ENCODE results near the gene LPGAT1.

Gene LPGAT1

GRCh38 chr1:211734359-211734758, 96.2 kb downstream of the LPGAT1 start:
- H3K79me2 ChIP-seq (ENCODE audit: low read length) = no peaks in the 10 kb centered on the region
- no peak overlapping the region for H2AFZ ChIP-seq (ENCODE audit: low read length)
- no peak overlapping the region for H3K4me3 ChIP-seq (ENCODE audit: low read length)
- no peak overlapping the region for H3K4me2 ChIP-seq (ENCODE audit: low read depth, low read length)
- no peak for DNase-seq
- no peaks in the 10 kb centered on the region for H3K9me3 ChIP-seq (replicated peaks; ENCODE audit: insufficient read depth, low read length)
- no peaks in the 10 kb centered on the region for H3K9me2 ChIP-seq (replicated peaks; ENCODE audit: insufficient read depth, low read length)
- peaks cover 8% of the 10 kb centered on the region for H3F3A ChIP-seq (ENCODE audit: insufficient read depth, low read length)
- H3K4me1 ChIP-seq (ENCODE audit: low read length) = peaks cover 10% of the 10 kb centered on the region
- peaks cover 55% of the 10 kb centered on the region for H3K27me3 ChIP-seq (replicated peaks; ENCODE audit: insufficient read depth, low read length)
- no peaks in the 10 kb centered on the region for H3K36me3 ChIP-seq (replicated peaks; ENCODE audit: insufficient read depth, low read length)
- no peak overlapping the region for H3K27ac ChIP-seq (ENCODE audit: low read length)
- H3K9ac ChIP-seq (ENCODE audit: low read length) = no peak overlapping the region
- H4K20me1 ChIP-seq (ENCODE audit: insufficient read depth, low read length) = peaks cover 2% of the 10 kb centered on the region; the same call in 1 of the 2 replicates
- no peak for TF ChIP-seq CTCF (IDR thresholded peaks at IDR 0.05; ENCODE audit: low read length)
- TF ChIP-seq EZH2 (optimal IDR thresholded peaks at IDR 0.05; ENCODE audit: low read depth, low read length) = no peak
- TF ChIP-seq EZH2phosphoT487 (IDR thresholded peaks at IDR 0.05; ENCODE audit: low read length) = no peak

- DNase-seq = no peak
- Histone ChIP-seq H3K4me3 (ENCODE audit: low read length) (no peak overlapping the region), H3K4me1 (ENCODE audit: low read length) (no peaks in the 10 kb centered on the region), H3K9me2 (replicated peaks; ENCODE audit: insufficient read depth, low read length) (no peaks in the 10 kb centered on the region), H3K9ac (ENCODE audit: low read length) (no peak overlapping the region), H3K27me3 (replicated peaks; ENCODE audit: insufficient read depth, low read length) (peaks cover 36% of the 10 kb centered on the region), H3K36me3 (replicated peaks; ENCODE audit: insufficient read depth, low read length) (no peaks in the 10 kb centered on the region), H3K27ac (ENCODE audit: low read length) (no peak overlapping the region), H2AFZ (ENCODE audit: low read length) (no peak overlapping the region), H3K9me3 (replicated peaks; ENCODE audit: insufficient read depth, low read length) (no peaks in the 10 kb centered on the region), H3F3A (ENCODE audit: insufficient read depth, low read length) (no peaks in the 10 kb centered on the region), H3K4me2 (ENCODE audit: low read depth, low read length) (no peak overlapping the region), H4K20me1 (ENCODE audit: insufficient read depth, low read length) (no peaks in the 10 kb centered on the region), H3K79me2 (ENCODE audit: low read length) (no peaks in the 10 kb centered on the region)
- no peak for TF ChIP-seq EZH2 (optimal IDR thresholded peaks at IDR 0.05; ENCODE audit: low read depth, low read length)
- no peak for TF ChIP-seq EZH2phosphoT487 (IDR thresholded peaks at IDR 0.05; ENCODE audit: low read length)
- TF ChIP-seq CTCF (IDR thresholded peaks at IDR 0.05; ENCODE audit: low read length) = no peak
These were observed 98.1 kb downstream of the LPGAT1 start for GRCh38 chr1:211732293-211732980.

GRCh38 chr1:211731456-211732292, 98.9 kb downstream of the LPGAT1 start:
- no peaks in the 10 kb centered on the region for H3K4me1 ChIP-seq (ENCODE audit: low read length)
- no peaks in the 10 kb centered on the region for H3K79me2 ChIP-seq (ENCODE audit: low read length)
- peaks cover 28% of the 10 kb centered on the region for H3K27me3 ChIP-seq (replicated peaks; ENCODE audit: insufficient read depth, low read length)
- TF ChIP-seq EZH2phosphoT487 (IDR thresholded peaks at IDR 0.05; ENCODE audit: low read length) (no peak), EZH2 (optimal IDR thresholded peaks at IDR 0.05; ENCODE audit: low read depth, low read length) (no peak), CTCF (IDR thresholded peaks at IDR 0.05; ENCODE audit: low read length) (no peak)
- H2AFZ ChIP-seq (ENCODE audit: low read length) = no peak overlapping the region
- H3K36me3 ChIP-seq (replicated peaks; ENCODE audit: insufficient read depth, low read length) = no peaks in the 10 kb centered on the region
- H3F3A ChIP-seq (ENCODE audit: insufficient read depth, low read length) = no peaks in the 10 kb centered on the region
- no peak overlapping the region for H3K27ac ChIP-seq (ENCODE audit: low read length)
- no peaks in the 10 kb centered on the region for H3K9me2 ChIP-seq (replicated peaks; ENCODE audit: insufficient read depth, low read length)
- H4K20me1 ChIP-seq (ENCODE audit: insufficient read depth, low read length) = no peaks in the 10 kb centered on the region
- DNase-seq = no peak
- no peak overlapping the region for H3K4me3 ChIP-seq (ENCODE audit: low read length)
- H3K9me3 ChIP-seq (replicated peaks; ENCODE audit: insufficient read depth, low read length) = no peaks in the 10 kb centered on the region
- no peak overlapping the region for H3K9ac ChIP-seq (ENCODE audit: low read length)
- H3K4me2 ChIP-seq (ENCODE audit: low read depth, low read length) = no peak overlapping the region
